CD4-positive, alpha-beta memory T cell (primary cell): ENCODE measurements around the gene OR14A2. TPM values are rescaled to one million over a fixed set of nuclear protein-coding genes. Genes with fewer than 3 reads are reported as not detected.
"Not testable (repeated sequence)": the region's sequence is repeated elsewhere in the genome, so short reads cannot be mapped to it uniquely, and the experiment has no call there.

Experiments
- CTCF ChIA-PET: fragments of 350-600 bp; sonication (Branson Sonifier 250); formaldehyde crosslinking; loops from one replicate; lab custom pipeline; 2021; ENCODE audit warnings: inconsistent platforms; ENCODE audit not compliant: partially characterized antibody; lab: Charles Lee
- POLR2A ChIA-PET: fragments of 350-600 bp; sonication (Branson Sonifier 250); formaldehyde crosslinking; loops from one replicate; lab custom pipeline; 2021; ENCODE audit not compliant: partially characterized antibody; lab: Charles Lee
- DNase-seq, 5 donors: peaks; one replicate each; pipeline versions ENCODE4 v3.0.0 to v3.0.0-alpha.2; 2020 to 2022; ENCODE audit warnings: mixed read lengths in 1 of 5
- H3K27ac ChIP-seq: one replicate; pipeline ENCODE4 v1.7.0; 2013; ENCODE audit warnings: low read depth, low read length
- H3K27me3 ChIP-seq: 2 replicates; pipeline ENCODE4 v1.7.0; 2013; ENCODE audit warnings: mild to moderate bottlenecking, low read length, moderate library complexity; ENCODE audit not compliant: insufficient read depth
- H3K36me3 ChIP-seq: 2 replicates; pipeline ENCODE4 v1.7.0; 2013; ENCODE audit warnings: mild to moderate bottlenecking, low read length, moderate library complexity; ENCODE audit not compliant: insufficient read depth
- H3K4me1 ChIP-seq: 2 replicates; pipeline ENCODE4 v1.7.0; 2013; ENCODE audit warnings: mild to moderate bottlenecking, low read length, moderate library complexity; ENCODE audit not compliant: insufficient read depth
- H3K4me3 ChIP-seq, 2 donors: one replicate each; pipeline ENCODE4 v1.7.0; 2013; ENCODE audit warnings: low read length in 2 of 2, mild to moderate bottlenecking in 1 of 2
- H3K9me3 ChIP-seq, 2 donors: one replicate each; pipeline ENCODE4 v1.7.0; 2013; ENCODE audit warnings: low read length in 2 of 2, control low read depth in 1 of 2; ENCODE audit not compliant: control insufficient read depth in 1 of 2
- H3K27ac Mint-ChIP-seq, 7 donors: one replicate each; pipeline ENCODE4 v1.8.0; 2020 to 2021; ENCODE audit warnings: mixed read lengths in 7 of 7, mild to moderate bottlenecking in 6 of 7, inconsistent platforms in 3 of 7, moderate library complexity in 3 of 7
- H3K27me3 Mint-ChIP-seq, 2 donors: one replicate each; pipeline ENCODE4 v1.8.0; 2020 to 2021; ENCODE audit warnings: mixed read lengths in 2 of 2
- H3K36me3 Mint-ChIP-seq, 2 donors: one replicate each; pipeline ENCODE4 v1.8.0; 2020 to 2021; ENCODE audit warnings: mixed read lengths in 2 of 2, inconsistent platforms in 1 of 2, mild to moderate bottlenecking in 1 of 2
- H3K4me1 Mint-ChIP-seq, 4 donors: one replicate each; pipeline ENCODE4 v1.8.0; 2020 to 2021; ENCODE audit warnings: mixed read lengths in 4 of 4, mild to moderate bottlenecking in 1 of 4
- H3K4me3 Mint-ChIP-seq, 8 donors: one replicate each; pipeline ENCODE4 v1.8.0; 2020 to 2021; ENCODE audit warnings: mixed read lengths in 8 of 8, mild to moderate bottlenecking in 7 of 8, moderate library complexity in 6 of 8, inconsistent platforms in 3 of 8
- H3K9me3 Mint-ChIP-seq, 8 donors: one replicate each; pipeline ENCODE4 v1.8.0; 2020 to 2021; ENCODE audit warnings: mixed read lengths in 8 of 8, mild to moderate bottlenecking in 5 of 8, inconsistent platforms in 3 of 8, moderate library complexity in 1 of 8
- intact Hi-C: fragments of 100-400 bp; cut with micrococcal nuclease; formaldehyde crosslinking; loops from one replicate; pipeline ENCODE4 v1.15.1; 2023
- polyA plus RNA-seq, 2 donors: library from polyadenylated mRNA; unstranded; fragments of 300-500 nt; fragmentation: Illumina TruSeq; gene quantifications; one replicate each; pipeline ENCODE4 v1.2.3, GENCODE V29; 2021
- total RNA-seq, 2 experiments: library from RNA; stranded (reverse); gene quantifications; one replicate each; pipeline ENCODE4 v1.2.3, GENCODE V29; 2021

OR14A2 gene
- total and polyA plus RNA-seq, 4 experiments from 2014 or later = not detected

GRCh38 chr1:247713753-247714152, 34.2 kb downstream of the OR14A2 start:
- POLR2A ChIA-PET = no interaction called here
- Mint-ChIP-seq H3K4me1 (no peaks in the 10 kb centered on the region), H3K27me3 (no peaks in the 10 kb centered on the region), H3K9me3 (peaks cover 0 to 4% (median 0%) of the 10 kb centered on the region in 8 donors), H3K36me3 (no peaks in the 10 kb centered on the region), H3K27ac (no peak overlapping the region), H3K4me3 (no peak overlapping the region)
- intact Hi-C loops = no loop called here
- no peaks in the 10 kb centered on the region for H3K36me3 ChIP-seq
- no peak for DNase-seq
- H3K4me1 ChIP-seq = no peaks in the 10 kb centered on the region
- no peak overlapping the region for H3K4me3 ChIP-seq
- CTCF ChIA-PET = interaction anchor here (1.6 kb wide), 1 partner anchor 35 kb away, joined by 4 read pairs; no protein-coding TSS in a partner anchor
- H3K27me3 ChIP-seq = no peaks in the 10 kb centered on the region
- no peak overlapping the region for H3K27ac ChIP-seq
- no peaks in the 10 kb centered on the region for H3K9me3 ChIP-seq

GRCh38 chr1:247710681-247711080, 37.3 kb downstream of the OR14A2 start:
- H3K27ac Mint-ChIP-seq, H3K36me3 ChIP-seq, H3K4me1 ChIP-seq, H3K9me3 Mint-ChIP-seq, POLR2A ChIA-PET, H3K27ac ChIP-seq, CTCF ChIA-PET, H3K4me3 ChIP-seq, H3K36me3 Mint-ChIP-seq, DNase-seq, H3K27me3 ChIP-seq, H3K27me3 Mint-ChIP-seq, intact Hi-C loops, H3K4me3 Mint-ChIP-seq, H3K9me3 ChIP-seq, H3K4me1 Mint-ChIP-seq: not testable (repeated sequence)

- Histone ChIP-seq H3K4me3 (no peak overlapping the region), H3K27ac (no peak overlapping the region), H3K4me1 (no peaks in the 10 kb centered on the region), H3K9me3 (no peaks in the 10 kb centered on the region), H3K27me3 (no peaks in the 10 kb centered on the region), H3K36me3 (no peaks in the 10 kb centered on the region)
- H3K4me1 Mint-ChIP-seq = peaks cover 0 to 1% (median 0%) of the 10 kb centered on the region in 4 donors
- CTCF ChIA-PET = no interaction called here
- no peaks in the 10 kb centered on the region for H3K36me3 Mint-ChIP-seq
- H3K27me3 Mint-ChIP-seq = no peaks in the 10 kb centered on the region
- POLR2A ChIA-PET = no interaction called here
- no peak overlapping the region for H3K4me3 Mint-ChIP-seq
- H3K9me3 Mint-ChIP-seq = peaks cover 0 to 8% (median 3%) of the 10 kb centered on the region in 8 donors
- intact Hi-C loops = no loop called here
- no peak overlapping the region for H3K27ac Mint-ChIP-seq
- DNase-seq = no peak
Measured at GRCh38 chr1:247701338-247701737, 46.6 kb downstream of the OR14A2 start.

GRCh38 chr1:247681288-247681897, 66.5 kb downstream of the OR14A2 start:
- Histone ChIP-seq H3K27ac (no peak overlapping the region), H3K4me3 (no peak overlapping the region), H3K27me3 (no peaks in the 10 kb centered on the region), H3K36me3 (no peaks in the 10 kb centered on the region), H3K9me3 (no peaks in the 10 kb centered on the region), H3K4me1 (no peaks in the 10 kb centered on the region)
- no peaks in the 10 kb centered on the region for H3K36me3 Mint-ChIP-seq
- no peaks in the 10 kb centered on the region for H3K9me3 Mint-ChIP-seq
- H3K27ac Mint-ChIP-seq = no peak overlapping the region
- CTCF ChIA-PET = interaction anchor here (1.4 kb wide), 1 partner anchor 12 kb away, joined by 5 read pairs; no protein-coding TSS in a partner anchor
- no peaks in the 10 kb centered on the region for H3K4me1 Mint-ChIP-seq
- intact Hi-C loops = loop anchor here (5.0 kb wide), 1 partner anchor 1126 kb away; no protein-coding TSS in a partner anchor
- peaks cover 2% of the 10 kb centered on the region in 2 donors for H3K27me3 Mint-ChIP-seq
- no peak overlapping the region for H3K4me3 Mint-ChIP-seq
- DNase-seq = peak in 3 of 5 donors; percentile 5 to 8 (median 5)
- POLR2A ChIA-PET = no interaction called here

- Mint-ChIP-seq H3K4me3 (no peak overlapping the region), H3K27ac (no peak overlapping the region), H3K27me3 (peaks cover 0 to 2% of the 10 kb centered on the region in 2 donors), H3K4me1 (no peaks in the 10 kb centered on the region), H3K9me3 (no peaks in the 10 kb centered on the region), H3K36me3 (no peaks in the 10 kb centered on the region)
- Histone ChIP-seq H3K4me3 (no peak overlapping the region), H3K4me1 (no peaks in the 10 kb centered on the region), H3K27ac (no peak overlapping the region), H3K9me3 (no peaks in the 10 kb centered on the region), H3K27me3 (no peaks in the 10 kb centered on the region), H3K36me3 (no peaks in the 10 kb centered on the region)
- POLR2A ChIA-PET = no interaction called here
- CTCF ChIA-PET = interaction anchor here (2.0 kb wide), 1 partner anchor 16 kb away, joined by 4 read pairs; no protein-coding TSS in a partner anchor
- no peak for DNase-seq
- intact Hi-C loops = loop anchor here (5.0 kb wide), 1 partner anchor 1127 kb away; no protein-coding TSS in a partner anchor
Measured at GRCh38 chr1:247680171-247680570, 67.8 kb downstream of the OR14A2 start.

- no peaks in the 10 kb centered on the region for H3K9me3 ChIP-seq
- CTCF ChIA-PET = interaction anchor here (1.2 to 2.0 kb wide), 2 partner anchors 15 to 34 kb away, joined by 4 read pairs; no protein-coding TSS in a partner anchor
- no peak within 1 kb of the TSS for H3K27ac ChIP-seq
- H3K27me3 ChIP-seq = no peaks in the 10 kb centered on the region
- H3K4me1 Mint-ChIP-seq = no peaks in the 10 kb centered on the region
- H3K4me3 ChIP-seq = no peak within 1 kb of the TSS
- H3K27ac Mint-ChIP-seq = no peak within 1 kb of the TSS
- POLR2A ChIA-PET = no interaction called here
- no peak for DNase-seq
- H3K4me1 ChIP-seq = no peaks in the 10 kb centered on the region
- peaks cover 0 to 2% of the 10 kb centered on the region in 2 donors for H3K27me3 Mint-ChIP-seq
- H3K36me3 Mint-ChIP-seq = no peaks in the 10 kb centered on the region
- H3K4me3 Mint-ChIP-seq = no peak within 1 kb of the TSS
- H3K9me3 Mint-ChIP-seq = no peaks in the 10 kb centered on the region
- intact Hi-C loops = loop anchor here (5.0 kb wide), 1 partner anchor 1128 kb away; no protein-coding TSS in a partner anchor
- H3K36me3 ChIP-seq = no peaks in the 10 kb centered on the region
Measured at GRCh38 chr1:247679639-247680038, 68.3 kb downstream of the OR14A2 start, which contains the start of gene OR13G1. Gene OR13G1 (minus strand): TSS chr1:247679739. CDS start chr1:247673041, 6,698 bp downstream.
